ENCODE data around the gene PDIA5.

DNA sequence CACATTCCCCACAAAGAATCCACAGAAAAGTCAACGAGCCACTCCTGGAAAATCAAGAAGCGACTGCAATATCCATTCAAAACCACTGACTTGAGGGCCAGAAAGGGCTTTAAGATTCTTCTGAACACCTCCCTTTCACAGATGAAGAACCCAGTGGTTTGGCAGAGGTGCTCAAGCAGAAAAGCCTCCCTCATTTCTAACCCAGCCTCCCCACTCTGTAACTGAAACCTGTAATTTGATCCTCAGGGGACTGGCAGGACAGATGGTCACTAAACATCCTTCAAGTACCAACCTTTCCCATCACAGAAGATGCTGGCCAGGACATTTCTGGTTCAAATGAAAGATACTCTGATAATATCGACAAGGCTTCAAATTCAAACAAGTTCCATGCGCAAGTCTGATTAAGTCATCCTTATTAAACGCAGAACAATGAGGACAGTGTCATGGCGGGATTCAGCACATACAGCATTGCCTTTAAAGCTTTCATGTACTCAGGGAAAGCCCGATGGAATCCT is 44.8 kb upstream of the PDIA5 start:
- TF ChIP-seq POLR2AphosphoS5 (IDR thresholded peaks at IDR 0.05) (no peak), TAF1 (IDR thresholded peaks at IDR 0.05; ENCODE audit: low read depth) (no peak)
